Measurements from ENCODE around the gene TRIM51.
"Not testable (repeated sequence)": the region's sequence is repeated elsewhere in the genome, so short reads cannot be mapped to it uniquely, and the experiment has no call there.

The TRIM51 gene, protein sequence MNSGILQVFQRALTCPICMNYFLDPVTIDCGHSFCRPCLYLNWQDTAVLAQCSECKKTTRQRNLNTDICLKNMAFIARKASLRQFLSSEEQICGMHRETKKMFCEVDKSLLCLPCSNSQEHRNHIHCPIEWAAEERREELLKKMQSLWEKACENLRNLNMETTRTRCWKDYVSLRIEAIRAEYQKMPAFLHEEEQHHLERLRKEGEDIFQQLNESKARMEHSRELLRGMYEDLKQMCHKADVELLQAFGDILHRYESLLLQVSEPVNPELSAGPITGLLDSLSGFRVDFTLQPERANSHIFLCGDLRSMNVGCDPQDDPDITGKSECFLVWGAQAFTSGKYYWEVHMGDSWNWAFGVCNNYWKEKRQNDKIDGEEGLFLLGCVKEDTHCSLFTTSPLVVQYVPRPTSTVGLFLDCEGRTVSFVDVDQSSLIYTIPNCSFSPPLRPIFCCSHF

DNA sequence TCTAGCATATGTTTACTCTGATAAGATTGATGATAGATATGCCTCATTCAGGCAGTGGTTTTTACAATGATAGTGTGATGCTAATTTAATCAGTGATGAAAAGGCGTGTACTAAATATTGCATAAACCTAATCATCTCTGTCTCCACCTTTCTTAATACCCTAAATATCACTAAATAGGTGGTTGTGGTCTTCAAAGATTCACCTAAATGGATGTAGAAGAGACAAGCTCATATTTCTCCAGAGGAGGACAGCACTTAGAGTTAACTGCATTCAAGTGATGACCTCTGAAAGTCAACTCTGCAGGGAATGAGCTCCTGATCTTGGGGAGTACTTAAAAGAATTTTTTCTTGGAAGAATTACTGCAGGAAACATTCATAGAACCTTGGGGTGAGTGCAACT, at the start of gene TRIM51:
TRIM51 (plus strand) TSS at position 301 of the 400 bp plus-strand sequence. CDS start 2,132 bp downstream, outside the sequence.
- not testable (repeated sequence) for DNase-seq (ENCODE audit: low spot score)

DNA sequence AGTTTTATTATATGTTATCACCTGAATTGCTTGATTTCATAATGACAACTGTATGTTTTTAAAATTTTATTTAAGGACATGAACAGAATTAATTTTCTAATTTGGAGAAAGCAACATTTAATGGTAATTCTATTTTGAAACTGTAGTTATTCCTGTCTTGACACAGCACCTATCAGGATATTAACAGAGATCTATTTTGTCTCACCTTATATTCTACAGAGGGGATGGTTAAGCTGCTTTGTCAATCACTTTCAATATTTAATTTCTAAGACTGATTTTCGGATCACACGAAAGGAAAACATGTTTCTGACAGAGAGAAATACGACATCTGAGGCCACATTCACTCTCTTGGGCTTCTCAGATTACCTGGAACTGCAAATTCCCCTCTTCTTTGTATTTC, 44.6 kb upstream of the TRIM51 start, which contains the start of gene OR5D16:
OR5D16 (plus strand) TSS at position 301 of the 400 bp plus-strand sequence; CDS start at position 301, 0 bp downstream.
- DNase-seq (ENCODE audit: low spot score) = no peak

DNA sequence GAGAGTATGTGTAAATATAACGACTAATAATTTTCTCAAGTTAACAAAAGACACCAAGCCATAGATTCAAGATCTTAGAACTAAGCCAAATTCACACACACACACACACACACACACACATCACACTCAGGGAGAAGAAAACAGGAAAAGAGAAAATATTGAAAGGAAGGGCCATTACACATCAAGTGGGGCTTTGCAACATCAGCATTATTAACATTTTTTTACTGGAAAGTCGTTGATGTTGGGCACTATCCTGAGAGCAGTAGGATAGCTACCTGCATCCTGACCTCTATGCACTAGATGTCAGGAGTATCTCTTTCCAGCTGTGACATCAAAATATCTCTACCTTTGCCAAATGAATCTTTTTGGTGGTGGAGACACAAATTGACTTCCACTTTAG, 35.6 kb upstream of the TRIM51 start:
- DNase-seq (ENCODE audit: low spot score) = no peak

DNA sequence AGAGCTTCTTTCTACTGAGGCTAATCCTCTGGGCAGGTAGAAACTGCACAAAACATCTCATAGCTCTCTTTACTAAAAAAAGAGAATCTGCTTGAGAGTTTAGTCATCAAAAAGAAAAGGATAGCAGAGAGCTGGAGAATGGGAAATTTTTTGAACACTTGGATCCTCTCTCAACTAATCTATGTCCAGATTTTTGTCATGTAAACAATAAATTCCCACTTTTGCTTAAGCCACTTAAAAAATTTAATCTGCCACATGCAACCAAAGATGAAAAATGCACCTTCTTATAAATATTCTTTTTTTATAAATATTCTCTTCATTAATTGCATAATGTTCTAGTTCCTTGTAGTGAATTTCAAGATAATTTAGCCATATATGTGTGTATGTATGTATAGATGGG, 34.1 kb upstream of the TRIM51 start:
- no peak for DNase-seq (ENCODE audit: low spot score)

DNA sequence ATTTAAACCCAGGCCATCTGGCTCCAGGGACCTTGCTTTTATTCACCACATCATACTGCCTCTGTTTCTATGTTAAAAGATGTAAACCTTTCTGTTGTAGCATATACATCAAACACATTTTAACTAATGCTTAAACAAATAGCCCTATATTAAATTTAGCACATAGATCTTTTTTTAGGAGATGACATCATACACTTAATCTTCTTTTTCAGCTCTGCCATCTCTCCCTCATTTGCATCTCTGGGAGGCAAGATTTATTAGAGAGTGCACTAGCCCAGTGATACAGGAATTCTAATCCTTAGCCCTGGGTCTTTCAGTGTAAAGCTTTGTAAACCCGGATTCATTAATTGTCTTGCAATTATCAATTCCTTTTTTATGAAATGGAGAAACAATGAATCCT, 31.0 kb upstream of the TRIM51 start:
- no peak for DNase-seq (ENCODE audit: low spot score)

DNA sequence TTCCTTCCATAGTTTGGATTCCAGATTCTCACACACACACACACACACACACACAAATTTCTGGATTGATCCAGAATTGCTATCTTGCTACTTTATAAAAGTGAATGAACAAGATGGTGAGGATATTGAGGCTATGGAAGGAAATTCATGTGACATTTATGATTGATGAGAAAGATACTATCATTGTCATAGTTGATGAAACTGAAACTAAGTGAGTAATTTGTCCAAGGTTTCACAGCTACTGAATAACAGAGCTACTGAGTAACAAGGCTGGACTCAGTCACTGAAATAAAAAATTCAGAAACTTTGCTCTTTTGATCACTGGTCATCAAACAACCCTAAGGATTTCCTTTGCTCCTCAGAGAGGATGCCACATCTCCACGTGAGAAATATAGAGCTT, 28.4 kb upstream of the TRIM51 start:
- DNase-seq (ENCODE audit: low spot score) = no peak

DNA sequence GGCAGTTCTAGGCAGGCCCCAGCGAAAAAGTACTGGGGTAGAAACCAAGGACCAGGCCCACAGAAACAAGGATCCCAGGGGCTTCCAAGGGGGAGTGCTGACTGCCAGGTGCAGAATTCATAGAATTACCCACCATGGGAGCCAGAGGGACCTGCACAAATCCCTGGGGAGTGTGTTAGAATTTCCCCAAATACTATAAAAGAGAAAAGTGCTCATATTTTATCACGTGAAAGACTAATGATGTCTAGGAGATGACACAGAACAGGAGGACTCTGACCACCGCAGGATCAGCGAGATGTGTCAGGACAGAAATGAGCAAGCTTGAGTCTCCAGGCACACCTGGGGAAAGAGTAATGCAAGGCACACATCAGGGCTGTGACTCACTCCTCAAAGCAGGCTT, 15.7 kb upstream of the TRIM51 start:
- DNase-seq (ENCODE audit: low spot score) = not testable (repeated sequence)

DNA sequence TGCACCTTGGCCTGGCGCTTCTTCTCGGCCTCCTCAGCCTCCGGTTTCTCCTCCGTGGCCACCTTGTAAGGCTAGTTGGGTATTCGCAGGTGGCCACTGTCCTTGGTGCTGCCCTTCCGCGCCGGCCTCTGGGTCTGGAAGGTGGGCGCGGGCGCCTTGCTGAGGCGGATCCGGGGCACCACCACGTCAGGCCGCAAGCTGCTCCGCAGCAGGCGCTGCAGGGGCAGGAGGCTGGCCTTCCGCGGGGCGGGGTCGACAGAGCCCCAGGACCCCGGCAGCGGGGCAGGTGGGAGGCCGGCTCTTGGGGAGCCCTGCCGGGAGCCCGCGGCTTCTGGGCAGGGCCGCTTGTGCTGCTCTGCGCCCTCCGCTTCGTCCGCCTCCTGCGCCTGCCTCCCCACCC, 10.4 kb upstream of the TRIM51 start:
- DNase-seq (ENCODE audit: low spot score) = not testable (repeated sequence)

DNA sequence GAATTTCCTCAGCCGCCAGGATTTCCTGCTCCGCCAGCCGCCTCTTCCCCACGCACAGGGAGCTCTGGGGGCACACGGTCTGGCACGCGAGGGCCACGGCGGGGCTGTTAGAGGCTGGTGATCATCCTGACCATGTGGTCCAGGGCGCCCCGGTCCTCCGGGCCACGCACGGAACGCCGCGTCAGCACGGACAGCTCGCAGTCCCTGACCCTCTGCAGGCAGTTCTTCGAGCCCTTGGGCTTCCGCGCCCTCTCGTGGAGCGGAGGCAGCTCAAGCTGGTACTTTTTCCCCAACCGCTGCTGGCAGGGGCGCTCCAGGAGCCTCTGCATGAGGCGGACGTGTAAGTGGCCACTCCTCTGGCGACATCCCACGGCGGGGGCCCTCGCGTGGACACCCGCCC, 10.0 kb upstream of the TRIM51 start:
- not testable (repeated sequence) for DNase-seq (ENCODE audit: low spot score)

DNA sequence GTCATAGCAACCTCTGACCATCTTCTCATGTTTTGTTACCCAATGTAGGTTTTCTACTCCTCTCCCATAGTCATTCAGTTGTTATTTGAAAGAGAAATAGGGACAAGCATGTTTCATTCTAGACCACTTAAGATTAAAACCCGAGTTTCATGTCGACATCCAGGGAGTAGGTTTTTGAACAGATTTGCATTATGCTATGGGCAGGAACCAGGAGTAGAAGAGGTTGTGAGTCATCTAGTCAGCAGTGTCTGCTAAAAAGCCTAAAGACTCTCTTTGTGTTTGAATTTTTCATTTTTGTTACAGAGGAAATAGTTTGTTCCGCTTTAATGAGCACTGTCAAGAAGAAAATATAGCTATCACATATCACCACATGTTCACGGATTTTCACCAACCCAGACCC, 1.9 kb downstream of the TRIM51 start:
- DNase-seq (ENCODE audit: low spot score) = not testable (repeated sequence)

DNA sequence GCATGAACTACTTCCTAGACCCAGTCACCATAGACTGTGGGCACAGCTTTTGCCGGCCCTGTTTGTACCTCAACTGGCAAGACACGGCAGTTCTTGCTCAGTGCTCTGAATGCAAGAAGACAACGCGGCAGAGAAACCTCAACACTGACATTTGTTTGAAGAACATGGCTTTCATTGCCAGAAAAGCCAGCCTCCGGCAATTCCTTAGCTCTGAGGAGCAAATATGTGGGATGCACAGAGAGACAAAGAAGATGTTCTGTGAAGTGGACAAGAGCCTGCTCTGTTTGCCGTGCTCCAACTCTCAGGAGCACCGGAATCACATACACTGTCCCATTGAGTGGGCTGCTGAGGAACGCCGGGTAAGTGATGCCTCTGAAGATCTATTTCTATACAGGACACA, 2.4 kb downstream of the TRIM51 start:
- not testable (repeated sequence) for DNase-seq (ENCODE audit: low spot score)

DNA sequence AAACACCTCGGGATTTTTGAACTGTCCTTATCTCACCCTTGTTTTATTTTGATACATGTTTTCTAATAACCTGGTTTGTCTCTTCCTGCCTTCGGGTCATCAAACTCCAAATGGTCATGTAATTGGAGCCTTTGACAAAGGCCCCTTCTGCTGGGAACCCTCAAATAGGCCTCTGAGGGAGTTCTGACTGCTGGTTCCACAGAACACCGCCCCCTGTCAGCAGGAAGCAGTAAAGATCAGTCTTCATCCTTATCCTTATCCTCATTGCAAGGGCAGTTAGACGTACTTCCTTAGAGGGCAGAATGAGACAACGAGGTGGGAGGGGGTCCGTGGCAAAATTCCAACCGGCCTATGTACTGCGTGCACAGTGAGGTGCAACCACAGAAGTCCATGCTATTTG, 12.1 kb downstream of the TRIM51 start:
- DNase-seq (ENCODE audit: low spot score) = no peak

DNA sequence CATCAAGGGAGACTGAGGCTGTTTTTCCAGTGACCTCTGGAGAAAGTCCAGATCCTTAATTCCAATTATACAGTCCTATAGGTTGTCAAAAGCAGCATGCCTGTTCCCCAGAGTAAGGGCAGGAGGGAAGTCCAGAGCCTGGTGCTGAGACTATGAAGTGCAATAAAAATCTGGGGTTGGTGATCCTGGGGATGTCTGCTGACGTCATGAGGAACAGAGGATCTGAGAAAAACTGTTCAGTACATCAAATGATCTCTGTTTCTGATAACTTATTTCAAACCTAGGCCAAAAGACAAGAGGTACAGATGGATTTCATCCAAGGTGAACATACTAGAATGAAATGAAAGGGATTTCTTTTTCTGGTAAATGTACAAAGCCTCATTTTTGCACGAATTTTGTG, 19.2 kb downstream of the TRIM51 start:
- DNase-seq (ENCODE audit: low spot score) = no peak

DNA sequence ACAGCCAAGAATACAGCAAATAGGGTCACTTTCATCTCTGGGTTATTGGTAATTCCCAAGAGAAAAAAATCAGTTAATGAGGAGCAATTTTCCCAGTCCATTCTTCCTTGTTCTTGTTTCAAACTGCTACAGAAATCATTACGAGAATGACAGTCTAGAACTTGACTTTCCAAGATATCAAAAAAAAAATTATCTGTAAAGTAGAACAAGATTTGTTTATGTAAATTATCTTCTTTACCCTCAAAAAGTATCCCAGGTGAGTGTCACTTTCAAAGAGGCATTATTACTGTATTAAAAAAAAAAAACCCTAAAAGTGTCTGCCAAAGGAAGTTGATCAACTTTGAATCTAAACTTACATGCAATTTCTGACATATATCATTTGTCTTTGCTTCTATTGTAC, 31.4 kb downstream of the TRIM51 start, which contains the start of gene OR5W2:
OR5W2 (minus strand) TSS at position 101 of the 400 bp plus-strand sequence; CDS start at position 101, 0 bp downstream.
- DNase-seq (ENCODE audit: low spot score) = no peak

DNA sequence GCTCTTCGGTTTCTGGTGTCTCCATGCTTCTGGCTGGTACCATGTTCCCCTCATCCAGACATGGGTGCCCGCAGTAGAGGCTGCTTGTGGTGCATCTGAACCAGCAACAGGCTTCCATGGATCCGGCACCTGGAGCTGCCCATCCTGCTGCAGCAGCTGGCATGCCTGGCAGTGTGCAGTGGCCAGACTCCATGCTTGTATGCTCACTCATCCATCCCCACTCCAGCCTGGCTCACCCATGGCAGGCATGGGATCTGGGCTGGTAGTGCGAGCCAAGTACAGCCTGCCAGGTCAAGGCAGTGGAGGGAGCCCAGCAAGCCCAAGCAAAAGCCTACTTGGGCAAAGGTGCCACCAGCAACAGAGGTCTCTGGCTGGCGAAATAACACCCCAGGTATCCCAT, 37.4 kb downstream of the TRIM51 start:
- no peak for DNase-seq (ENCODE audit: low spot score)

DNA sequence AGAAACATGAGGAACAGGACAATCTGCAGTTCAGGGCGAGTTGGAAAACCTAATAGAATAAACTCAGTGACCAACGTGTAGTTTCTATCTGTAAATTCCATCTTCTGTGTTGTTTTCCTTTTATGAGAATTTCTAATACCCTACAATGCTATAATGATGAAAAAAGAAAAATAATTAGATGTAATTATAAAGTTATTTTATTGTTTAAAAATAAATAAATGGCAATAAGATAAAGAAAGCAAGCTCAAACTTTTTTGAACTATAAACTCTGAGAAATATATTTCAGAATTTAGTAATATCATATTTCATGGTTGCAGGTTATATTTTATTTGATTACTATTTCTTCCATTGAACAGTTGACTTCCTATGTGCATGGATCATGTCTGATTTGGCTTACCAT, 53.2 kb downstream of the TRIM51 start, which contains the start of gene OR5I1:
OR5I1 (minus strand) TSS at position 101 of the 400 bp plus-strand sequence; CDS start at position 101, 0 bp downstream.
- DNase-seq (ENCODE audit: low spot score) = no peak

Data from putamen (tissue), 1 donor.